HepG2 (cell line): ENCODE results near the gene BANK1. TPM values are rescaled to one million over a fixed set of nuclear protein-coding genes. Genes with fewer than 3 reads are reported as not detected.

Experiments used
- ATAC-seq: fragments of 200-7000 bp; cut with Tn5 transposase; 3 replicates; pipeline ENCODE4 v1.9.1; 2020; ENCODE audit warnings: mild to moderate bottlenecking, moderate library complexity
- BruUV-seq: library from RNA; stranded (reverse); fragments of 400-500 nt; replicated peaks from 2 replicates; lab custom pipeline; 2021; lab: Mats Ljungman, UMichigan
- CTCF ChIA-PET: fragments of 300-600 bp; formaldehyde crosslinking; extraction: SDS; loops from one replicate; lab custom pipeline; 2021; ENCODE audit warnings: low total read pairs, inconsistent platforms, low intra/inter-chr PET ratio; lab: Yijun Ruan, JAX
- POLR2A ChIA-PET: fragments of 350-600 bp; sonication (Branson Sonifier 250); formaldehyde crosslinking; loops from one replicate; lab custom pipeline; 2020; ENCODE audit warnings: antibody characterized with exemption, inconsistent platforms; lab: Yijun Ruan, JAX
- DNase-seq: peaks from one replicate; pipeline ENCODE4 v3.0.0-alpha.2; 2015; ENCODE audit warnings: low spot score
- FAIRE-seq: peaks from 3 replicates; lab custom pipeline; 2011; peaks lifted over from hg19 to GRCh38; lab: Jason Lieb, UNC
- H2AFZ ChIP-seq: one replicate; pipeline ENCODE4 v1.6.1; 2011; ENCODE audit warnings: low read length, inconsistent platforms
- H3K27ac ChIP-seq: fragments of 300-600 bp; 3 replicates; pipeline ENCODE4 v1.8.0; 2011; ENCODE audit warnings: mixed run types, mild to moderate bottlenecking, mixed read lengths, low read length, inconsistent platforms; ENCODE audit not compliant: insufficient read depth; ENCODE audit errors: extremely low read length
- H3K27me3 ChIP-seq, 2 experiments: fragments of 200-600 bp in 1 of 2; 2 replicates in 1 of 2; 3 replicates in 1 of 2; pipeline versions ENCODE4 v1.6.0 to v1.8.0; 2011; ENCODE audit warnings: low read length in 2 of 2, mild to moderate bottlenecking in 2 of 2, moderate library complexity in 2 of 2, inconsistent platforms in 1 of 2; ENCODE audit not compliant: insufficient read depth in 2 of 2, control insufficient read depth in 1 of 2
- H3K36me3 ChIP-seq, 2 experiments: fragments of 200-600 bp in 1 of 2; replicated peaks in 1 of 2; 2 replicates in 1 of 2; 3 replicates in 1 of 2; pipeline versions ENCODE4 v1.5.1 to v1.8.0; 2011; ENCODE audit warnings: low read length in 2 of 2, inconsistent platforms in 1 of 2; ENCODE audit not compliant: insufficient read depth in 2 of 2, control insufficient read depth in 1 of 2
- H3K4me1 ChIP-seq: 2 replicates; pipeline ENCODE4 v1.5.1; 2012; ENCODE audit warnings: low read length, inconsistent platforms; ENCODE audit not compliant: insufficient read depth
- H3K4me2 ChIP-seq: 2 replicates; pipeline ENCODE4 v1.6.0; 2011; ENCODE audit warnings: low read depth, low read length, inconsistent platforms
- H3K4me3 ChIP-seq, 3 experiments: fragments of 200-600 bp in 1 of 3; sonication (generic), shearing (Covaris generic) in 1 of 3; replicated peaks in 1 of 3; 2 replicates each; pipeline ENCODE4 v1.5.1; 2011 to 2016; ENCODE audit warnings: low read length in 3 of 3, inconsistent platforms in 2 of 3, low read depth in 2 of 3, mild to moderate bottlenecking in 2 of 3, control low read depth in 1 of 3, mixed read lengths in 1 of 3; ENCODE audit not compliant: insufficient read depth in 1 of 3
- H3K79me2 ChIP-seq: one replicate; pipeline ENCODE4 v1.6.1; 2011; ENCODE audit warnings: low read length, inconsistent platforms; ENCODE audit not compliant: insufficient read depth
- H3K9ac ChIP-seq: 2 replicates; pipeline ENCODE4 v1.6.0; 2011; ENCODE audit warnings: mild to moderate bottlenecking, low read depth, low read length, inconsistent platforms; ENCODE audit not compliant: insufficient read depth
- H3K9me3 ChIP-seq: 2 replicates; pipeline ENCODE4 v1.5.1; 2012; ENCODE audit warnings: mild to moderate bottlenecking, low read length
- H4K20me1 ChIP-seq: 2 replicates; pipeline ENCODE4 v1.6.0; 2011; ENCODE audit warnings: inconsistent platforms, mild to moderate bottlenecking, low read length, moderate library complexity; ENCODE audit not compliant: insufficient read depth
- CEBPB ChIP-seq: IDR thresholded peaks from 2 replicates; pipeline ENCODE4 v1.6.1; 2011; ENCODE audit warnings: low read depth, low read length, improper control_type of control experiment, borderline replicate concordance
- ELF4 ChIP-seq: sonication (generic); formaldehyde crosslinking; IDR thresholded peaks from 2 replicates; pipeline ENCODE4 v1.5.0; 2020; ENCODE audit warnings: missing genetic modification reagents, mild to moderate bottlenecking, moderate library complexity, borderline replicate concordance
- FIP1L1 ChIP-seq: fragments of 200-400 bp; formaldehyde crosslinking; IDR thresholded peaks from 2 replicates; pipeline ENCODE4 v1.6.1; 2018; ENCODE audit warnings: low read depth, mild to moderate bottlenecking, low read length, moderate library complexity, borderline replicate concordance; ENCODE audit not compliant: insufficient read depth
- IRF2 ChIP-seq: IDR thresholded peaks from 2 replicates; pipeline ENCODE4 v1.6.1; 2018; ENCODE audit warnings: missing genetic modification reagents, missing compliant biosample characterization
- KAT8 ChIP-seq: IDR thresholded peaks from 2 replicates; pipeline ENCODE4 v1.6.1; 2016; ENCODE audit warnings: missing genetic modification reagents, missing compliant biosample characterization
- KMT2B ChIP-seq: IDR thresholded peaks from 2 replicates; pipeline ENCODE4 v1.6.1; 2016; ENCODE audit warnings: missing genetic modification reagents, missing compliant biosample characterization
- NFRKB ChIP-seq: fragments of 450-650 bp; IDR thresholded peaks from 2 replicates; pipeline ENCODE4 v1.6.1; 2017
- POLR2AphosphoS5 ChIP-seq: IDR thresholded peaks from 2 replicates; pipeline ENCODE4 v1.6.1; 2012; ENCODE audit warnings: low read depth, low read length
- POLR2G ChIP-seq: fragments of 200-400 bp; formaldehyde crosslinking; IDR thresholded peaks from 2 replicates; pipeline ENCODE4 v1.6.1; 2018; ENCODE audit warnings: mild to moderate bottlenecking, low read depth, low read length, moderate library complexity
- RCOR2 ChIP-seq: IDR thresholded peaks from 2 replicates; pipeline ENCODE4 v1.6.1; 2016; ENCODE audit warnings: missing biosample characterization, missing genetic modification reagents
- REL ChIP-seq: sonication (generic); formaldehyde crosslinking; conservative IDR thresholded peaks from 2 replicates; pipeline ENCODE4 v1.8.0; 2022; ENCODE audit warnings: mild to moderate bottlenecking, missing genetic modification reagents, moderate library complexity
- TCF7L2 ChIP-seq: IDR thresholded peaks from 2 replicates; pipeline ENCODE4 v1.6.1; 2011; ENCODE audit warnings: mild to moderate bottlenecking, low read depth, low read length, moderate library complexity
- ZNF276 ChIP-seq: sonication (generic); formaldehyde crosslinking; IDR thresholded peaks from 2 replicates; pipeline ENCODE4 v1.4.0; 2020; ENCODE audit warnings: mild to moderate bottlenecking, low read depth, missing genetic modification reagents
- ZNF432 ChIP-seq: sonication (generic); formaldehyde crosslinking; IDR thresholded peaks from 2 replicates; pipeline ENCODE4 v1.5.0; 2020; ENCODE audit warnings: missing genetic modification reagents, mild to moderate bottlenecking, borderline replicate concordance
- ZNF484 ChIP-seq: sonication (generic); formaldehyde crosslinking; IDR thresholded peaks from 2 replicates; pipeline ENCODE4 v1.5.1; 2020; ENCODE audit warnings: mild to moderate bottlenecking, low read depth, missing genetic modification reagents, borderline replicate concordance
- ZNF614 ChIP-seq: IDR thresholded peaks from 2 replicates; pipeline ENCODE4 v1.6.1; 2018; ENCODE audit warnings: missing biosample characterization, missing genetic modification reagents, inconsistent platforms, borderline replicate concordance
- in situ Hi-C: cut with HindIII; loops from 2 replicates; pipeline ENCODE4 v1.10.0; 2017; ENCODE audit warnings: low pct_unique_long_range_greater_than_20kb; ENCODE audit not compliant: extremely low pct_ligation_motif_present
- intact Hi-C: fragments of 100-400 bp; cut with micrococcal nuclease; formaldehyde crosslinking; loops from one replicate; pipeline ENCODE4 v1.10.0; 2022; ENCODE audit not compliant: unreplicated experiment
- polyA plus RNA-seq, 8 experiments: library from polyadenylated mRNA; depleted of rRNA in 3 of 8; stranded (reverse) in 7 of 8; unstranded in 1 of 8; fragments of >200 nt; fragmentation: Illumina TruSeq in 4 of 8; extraction: Trizol in 4 of 8; gene quantifications; 2 replicates each; pipeline versions ENCODE4 v1.2.1 to v1.2.3, GENCODE V29; 2011 to 2016; ENCODE audit warnings: low read depth in 4 of 8, missing spikeins in 1 of 8, mixed read lengths in 1 of 8; ENCODE audit not compliant: insufficient read depth in 1 of 8
- total RNA-seq, 5 experiments: library from RNA; depleted of rRNA; stranded (reverse); fragments of >200 nt; fragmentation: Illumina TruSeq; extraction: Trizol; gene quantifications; 2 replicates each; pipeline ENCODE4 v1.2.3, GENCODE V29; 2016; ENCODE audit warnings: low read depth in 1 of 5
- TF ChIP-seq, protein P1 (sequence below): IDR thresholded peaks from 2 replicates; pipeline ENCODE4 v1.6.1; 2018; ENCODE audit warnings: missing genetic modification reagents
- TF ChIP-seq, protein P2 (sequence below): sonication (generic); formaldehyde crosslinking; IDR thresholded peaks from 2 replicates; pipeline ENCODE4 v1.5.1; 2020; ENCODE audit warnings: missing genetic modification reagents, mild to moderate bottlenecking, borderline replicate concordance

The BANK1 gene
- total and polyA plus RNA-seq, 2 of the 13 experiments (the other 11 are each of a cell fraction or from before 2014, with no cell fraction given) = 0.15 TPM; not detected in 1

DNA sequence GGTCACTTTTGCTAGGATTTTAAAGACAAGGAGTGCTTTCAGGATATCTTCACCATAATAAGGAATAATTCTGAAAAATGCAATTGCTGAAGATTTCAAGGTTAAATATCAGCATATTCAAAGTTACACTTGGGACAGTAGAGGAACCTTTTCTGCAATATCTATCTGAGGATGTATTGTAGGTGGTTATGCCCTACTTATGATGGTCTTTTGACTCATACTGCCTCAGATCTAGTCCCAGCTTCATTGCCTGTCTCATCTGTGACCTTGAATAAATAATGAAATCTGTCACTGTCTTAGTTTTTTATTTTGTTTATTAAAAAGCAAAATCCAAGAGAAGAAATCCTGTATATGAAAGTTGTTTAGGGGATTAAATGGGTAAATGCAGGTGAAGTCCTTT lies 2.9 kb downstream of the BANK1 start:
- peaks cover 2 to 4% of the 10 kb centered on the region in 2 experiments; a peak in 3 of 5 replicates for H3K27me3 ChIP-seq
- TF ChIP-seq NFRKB (no peak), KAT8 (CRISPR knock-in tag) (no peak), ZNF432 (CRISPR knock-in tag) (no peak), TCF7L2 (no peak), ZNF614 (CRISPR knock-in tag) (no peak), POLR2AphosphoS5 (no peak), POLR2G (no peak), REL (no peak), KMT2B (no peak), ZNF276 (CRISPR knock-in tag) (no peak), FIP1L1 (no peak), IRF2 (CRISPR knock-in tag) (no peak), ELF4 (no peak), CEBPB (no peak), ZNF484 (CRISPR knock-in tag) (no peak), RCOR2 (CRISPR knock-in tag) (no peak)
- TF ChIP-seq, protein P1, sequence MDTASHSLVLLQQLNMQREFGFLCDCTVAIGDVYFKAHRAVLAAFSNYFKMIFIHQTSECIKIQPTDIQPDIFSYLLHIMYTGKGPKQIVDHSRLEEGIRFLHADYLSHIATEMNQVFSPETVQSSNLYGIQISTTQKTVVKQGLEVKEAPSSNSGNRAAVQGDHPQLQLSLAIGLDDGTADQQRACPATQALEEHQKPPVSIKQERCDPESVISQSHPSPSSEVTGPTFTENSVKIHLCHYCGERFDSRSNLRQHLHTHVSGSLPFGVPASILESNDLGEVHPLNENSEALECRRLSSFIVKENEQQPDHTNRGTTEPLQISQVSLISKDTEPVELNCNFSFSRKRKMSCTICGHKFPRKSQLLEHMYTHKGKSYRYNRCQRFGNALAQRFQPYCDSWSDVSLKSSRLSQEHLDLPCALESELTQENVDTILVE = no peak
- TF ChIP-seq, protein P2, sequence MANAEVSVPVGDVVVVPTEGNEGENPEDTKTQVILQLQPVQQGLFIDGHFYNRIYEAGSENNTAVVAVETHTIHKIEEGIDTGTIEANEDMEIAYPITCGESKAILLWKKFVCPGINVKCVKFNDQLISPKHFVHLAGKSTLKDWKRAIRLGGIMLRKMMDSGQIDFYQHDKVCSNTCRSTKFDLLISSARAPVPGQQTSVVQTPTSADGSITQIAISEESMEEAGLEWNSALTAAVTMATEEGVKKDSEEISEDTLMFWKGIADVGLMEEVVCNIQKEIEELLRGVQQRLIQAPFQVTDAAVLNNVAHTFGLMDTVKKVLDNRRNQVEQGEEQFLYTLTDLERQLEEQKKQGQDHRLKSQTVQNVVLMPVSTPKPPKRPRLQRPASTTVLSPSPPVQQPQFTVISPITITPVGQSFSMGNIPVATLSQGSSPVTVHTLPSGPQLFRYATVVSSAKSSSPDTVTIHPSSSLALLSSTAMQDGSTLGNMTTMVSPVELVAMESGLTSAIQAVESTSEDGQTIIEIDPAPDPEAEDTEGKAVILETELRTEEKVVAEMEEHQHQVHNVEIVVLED (CRISPR knock-in tag) = no peak
- TF ChIP-seq, all 625 proteins: peak for 0
- POLR2A ChIA-PET = no interaction called here
- BruUV-seq = no TSS peak
- no peaks in the 10 kb centered on the region for H3K9me3 ChIP-seq
- no peak overlapping the region for H3K9ac ChIP-seq
- intact Hi-C loops = loop anchor here (5.0 kb wide), 1 partner anchor 69 kb away; no protein-coding TSS in a partner anchor
- H4K20me1 ChIP-seq = no peaks in the 10 kb centered on the region
- H3K27ac ChIP-seq = no peak overlapping the region
- no peak overlapping the region for H2AFZ ChIP-seq
- in situ Hi-C loops = no loop called here
- FAIRE-seq (no peak), DNase-seq (no peak), ATAC-seq (no peak)
- no peaks in the 10 kb centered on the region for H3K36me3 ChIP-seq
- no peaks in the 10 kb centered on the region for H3K79me2 ChIP-seq
- H3K4me2 ChIP-seq = no peak overlapping the region
- CTCF ChIA-PET = no interaction called here
- no peaks in the 10 kb centered on the region for H3K4me1 ChIP-seq
- H3K4me3 ChIP-seq = no peak overlapping the region
